ENCODE measurements around the gene OR11G2.
A peak's percentile ranks its signal among the peaks of the same experiment; 100 is the strongest.
"Not testable (repeated sequence)": the region's sequence is repeated elsewhere in the genome, so short reads cannot be mapped to it uniquely, and the experiment has no call there.

OR11G2 gene

GRCh38 chr14:20190596-20190995 lies at the start of gene OR11G2:
OR11G2 (plus strand) TSS chr14:20190896; CDS start chr14:20197438, 6,542 bp downstream.
- no peak for DNase-seq

GRCh38 chr14:20143911-20144310 lies 46.8 kb upstream of the OR11G2 start:
- no peak for DNase-seq

GRCh38 chr14:20144820-20145219 lies 45.9 kb upstream of the OR11G2 start:
- DNase-seq: no peak

- no peak for DNase-seq
These were observed 26.2 kb upstream of the OR11G2 start for GRCh38 chr14:20164462-20164861.

- DNase-seq: no peak
These were observed 23.6 kb upstream of the OR11G2 start for GRCh38 chr14:20167091-20167490.

GRCh38 chr14:20169852-20170251 lies 20.8 kb upstream of the OR11G2 start:
- DNase-seq: peak; percentile 83

GRCh38 chr14:20174205-20174604 lies 16.5 kb upstream of the OR11G2 start:
- not testable (repeated sequence) for DNase-seq

- DNase-seq: no peak
These were observed 14.4 kb upstream of the OR11G2 start for GRCh38 chr14:20176330-20176729.

GRCh38 chr14:20177433-20177974 lies 13.2 kb upstream of the OR11G2 start:
- peak; percentile 82 for DNase-seq

- no peak for DNase-seq
These were observed 11.5 kb upstream of the OR11G2 start for GRCh38 chr14:20179218-20179617.

GRCh38 chr14:20179880-20180279 lies 10.8 kb upstream of the OR11G2 start:
- no peak for DNase-seq

- no peak for DNase-seq
These were observed 10.2 kb upstream of the OR11G2 start for GRCh38 chr14:20180486-20180885.

- DNase-seq: no peak
These were observed 6.5 kb upstream of the OR11G2 start for GRCh38 chr14:20184181-20184580.

- no peak for DNase-seq
These were observed 700 bp downstream of the OR11G2 start for GRCh38 chr14:20191396-20191795.

GRCh38 chr14:20194101-20194500 lies 3.4 kb downstream of the OR11G2 start:
- DNase-seq: no peak

GRCh38 chr14:20195170-20195569 lies 4.5 kb downstream of the OR11G2 start:
- not testable (repeated sequence) for DNase-seq

- DNase-seq: no peak
These were observed 5.2 kb downstream of the OR11G2 start for GRCh38 chr14:20195911-20196310.

- DNase-seq: no peak
These were observed 6.8 kb downstream of the OR11G2 start for GRCh38 chr14:20197459-20197858.

- no peak for DNase-seq
These were observed 8.3 kb downstream of the OR11G2 start for GRCh38 chr14:20198991-20199390.

GRCh38 chr14:20204721-20205120 lies 14.0 kb downstream of the OR11G2 start:
- DNase-seq: no peak

- DNase-seq: no peak
These were observed 18.9 kb downstream of the OR11G2 start for GRCh38 chr14:20209595-20209994.

GRCh38 chr14:20212406-20212805 lies 21.7 kb downstream of the OR11G2 start:
- not testable (repeated sequence) for DNase-seq

- DNase-seq: no peak
These were observed 24.5 kb downstream of the OR11G2 start for GRCh38 chr14:20215196-20215595.

GRCh38 chr14:20219033-20219432 lies 28.3 kb downstream of the OR11G2 start:
- no peak for DNase-seq

GRCh38 chr14:20223410-20223809 lies 32.7 kb downstream of the OR11G2 start, which contains the start of gene OR11H6:
OR11H6 (plus strand) TSS chr14:20223710; CDS start chr14:20223710, 0 bp downstream.
- DNase-seq: no peak
